Measurements from ENCODE around the gene NUP160. TPM values are rescaled to one million over a fixed set of nuclear protein-coding genes. Genes with fewer than 3 reads are reported as not detected.

NUP160 gene
- total RNA-seq, 1 donor from 2014 or later = 88.2 TPM

DNA sequence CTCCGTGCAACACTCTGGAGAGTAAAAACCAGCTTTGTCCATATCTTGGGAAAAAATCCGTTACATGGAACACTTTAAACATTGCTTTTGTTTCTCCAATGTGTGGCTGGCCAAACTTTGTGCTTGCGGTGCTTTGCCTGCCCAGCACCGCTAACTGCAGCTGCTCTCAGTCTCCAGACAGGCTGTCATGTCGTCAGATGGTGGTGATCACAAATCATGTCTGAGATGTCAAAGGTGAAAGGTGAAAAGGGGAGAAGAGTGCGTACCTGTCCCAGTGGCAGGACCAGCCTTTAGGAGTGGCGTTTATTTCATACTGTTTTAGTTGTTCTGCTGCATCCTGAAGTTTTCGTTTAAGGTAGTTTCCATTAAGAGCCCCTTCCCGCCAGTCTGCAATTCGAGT, 115.9 kb downstream of the NUP160 start:
- peaks cover 12% of the 10 kb centered on the region for H4K20me1 ChIP-seq (ENCODE audit: low read depth)
- H3K27ac ChIP-seq = peak overlapping the region; percentile 89
- no peaks in the 10 kb centered on the region for H3K4me1 Mint-ChIP-seq
- no peaks in the 10 kb centered on the region for H3K9me3 Mint-ChIP-seq
- no peaks in the 10 kb centered on the region for H3K9me3 ChIP-seq (ENCODE audit: low read depth)
- peaks cover 40% of the 10 kb centered on the region for H3F3A ChIP-seq (ENCODE audit: low read depth)
- peaks cover 4% of the 10 kb centered on the region for H3K79me2 ChIP-seq (ENCODE audit: low read depth)
- H3K36me3 Mint-ChIP-seq = peaks cover 44% of the 10 kb centered on the region
- DNase-seq (ENCODE audit: low spot score) = peak; percentile 3
- no peak overlapping the region for H2AFZ ChIP-seq (replicated peaks)
- peak overlapping the region; percentile 52 for H3K4me2 ChIP-seq
- peaks cover 2% of the 10 kb centered on the region for H3K27me3 Mint-ChIP-seq (ENCODE audit: insufficient read depth, low read depth)
- TF ChIP-seq, protein P1, sequence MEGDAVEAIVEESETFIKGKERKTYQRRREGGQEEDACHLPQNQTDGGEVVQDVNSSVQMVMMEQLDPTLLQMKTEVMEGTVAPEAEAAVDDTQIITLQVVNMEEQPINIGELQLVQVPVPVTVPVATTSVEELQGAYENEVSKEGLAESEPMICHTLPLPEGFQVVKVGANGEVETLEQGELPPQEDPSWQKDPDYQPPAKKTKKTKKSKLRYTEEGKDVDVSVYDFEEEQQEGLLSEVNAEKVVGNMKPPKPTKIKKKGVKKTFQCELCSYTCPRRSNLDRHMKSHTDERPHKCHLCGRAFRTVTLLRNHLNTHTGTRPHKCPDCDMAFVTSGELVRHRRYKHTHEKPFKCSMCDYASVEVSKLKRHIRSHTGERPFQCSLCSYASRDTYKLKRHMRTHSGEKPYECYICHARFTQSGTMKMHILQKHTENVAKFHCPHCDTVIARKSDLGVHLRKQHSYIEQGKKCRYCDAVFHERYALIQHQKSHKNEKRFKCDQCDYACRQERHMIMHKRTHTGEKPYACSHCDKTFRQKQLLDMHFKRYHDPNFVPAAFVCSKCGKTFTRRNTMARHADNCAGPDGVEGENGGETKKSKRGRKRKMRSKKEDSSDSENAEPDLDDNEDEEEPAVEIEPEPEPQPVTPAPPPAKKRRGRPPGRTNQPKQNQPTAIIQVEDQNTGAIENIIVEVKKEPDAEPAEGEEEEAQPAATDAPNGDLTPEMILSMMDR (IDR thresholded peaks at IDR 0.05) = no peak
- TF ChIP-seq EZH2phosphoT487 (IDR thresholded peaks at IDR 0.05) (no peak), EZH2 (IDR thresholded peaks at IDR 0.05) (no peak)
- H3K9ac ChIP-seq = no peak overlapping the region
- no peak overlapping the region for H3K4me3 ChIP-seq
- H3K4me1 ChIP-seq = peaks cover 16% of the 10 kb centered on the region
- no peak overlapping the region for H3K27ac Mint-ChIP-seq
- H3K27me3 ChIP-seq = no peaks in the 10 kb centered on the region
- no peak overlapping the region for H3K4me3 Mint-ChIP-seq
- H3K36me3 ChIP-seq = peaks cover 50% of the 10 kb centered on the region

DNA sequence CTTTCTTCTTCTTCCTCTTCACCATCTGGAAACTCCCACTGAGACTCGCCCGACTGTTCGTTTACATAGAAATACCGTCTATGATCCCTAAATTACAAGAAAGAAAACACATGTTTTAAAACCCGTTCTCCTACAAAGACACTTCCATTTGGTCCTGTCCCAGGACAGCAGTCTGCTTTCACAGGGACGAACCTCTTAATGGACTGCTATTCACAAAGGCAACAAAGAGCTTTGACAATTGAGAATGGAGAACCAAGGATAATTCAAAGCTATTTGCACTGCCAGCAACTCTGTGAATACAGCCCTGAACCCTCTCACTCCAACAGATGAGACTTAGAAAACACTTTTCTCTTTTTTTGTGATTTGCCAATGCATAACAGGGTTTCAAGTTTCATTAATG, 116.7 kb downstream of the NUP160 start:
- H3K4me3 Mint-ChIP-seq = no peak overlapping the region
- peaks cover 4% of the 10 kb centered on the region for H3K79me2 ChIP-seq (ENCODE audit: low read depth)
- no peaks in the 10 kb centered on the region for H3K9me3 Mint-ChIP-seq
- H3K27me3 Mint-ChIP-seq (ENCODE audit: insufficient read depth, low read depth) = peaks cover 2% of the 10 kb centered on the region
- peak; percentile 58 for DNase-seq (ENCODE audit: low spot score)
- H3K9me3 ChIP-seq (ENCODE audit: low read depth) = no peaks in the 10 kb centered on the region
- H2AFZ ChIP-seq (replicated peaks) = no peak overlapping the region
- no peak overlapping the region for H3K9ac ChIP-seq
- H3F3A ChIP-seq (ENCODE audit: low read depth) = peaks cover 40% of the 10 kb centered on the region
- TF ChIP-seq, protein P1 (IDR thresholded peaks at IDR 0.05) = no peak
- no peak for TF ChIP-seq EZH2 (IDR thresholded peaks at IDR 0.05)
- TF ChIP-seq EZH2phosphoT487 (IDR thresholded peaks at IDR 0.05) = no peak
- peaks cover 46% of the 10 kb centered on the region for H3K36me3 ChIP-seq
- H3K27ac Mint-ChIP-seq = no peak overlapping the region
- no peaks in the 10 kb centered on the region for H3K4me1 Mint-ChIP-seq
- peak overlapping the region; percentile 89 for H3K27ac ChIP-seq
- H3K4me1 ChIP-seq = peaks cover 16% of the 10 kb centered on the region
- H3K4me3 ChIP-seq = peak overlapping the region; percentile 1
- no peaks in the 10 kb centered on the region for H3K27me3 ChIP-seq
- peaks cover 38% of the 10 kb centered on the region for H3K36me3 Mint-ChIP-seq
- peaks cover 12% of the 10 kb centered on the region for H4K20me1 ChIP-seq (ENCODE audit: low read depth)
- H3K4me2 ChIP-seq = peak overlapping the region; percentile 52

Small RNAs within 50 kb of the gene (small RNA-seq; reads per million reads assigned to genes)
- not detected for gene AC021443.1
- gene RF00019 = not detected
- gene RNA5SP340 = not detected

Other genes with a start within 250 kb of the NUP160 start
- gene MTCH2, start 205.8 kb downstream of the NUP160 start, total RNA-seq (ENCODE audit: low replicate concordance) = 83.6 and 93.2 TPM in 2 replicates
- 2.5 and 3.7 TPM in 2 replicates for gene AGBL2, start 133.0 kb downstream of the NUP160 start, total RNA-seq (ENCODE audit: low replicate concordance)
- gene FNBP4, start 81.0 kb downstream of the NUP160 start, total RNA-seq (ENCODE audit: low replicate concordance) = 131 and 153 TPM in 2 replicates
- gene PTPRJ, start 132.2 kb upstream of the NUP160 start, total RNA-seq (ENCODE audit: low replicate concordance) = 17.3 and 28.0 TPM in 2 replicates